ENCODE data around the gene FMN1. TPM values are rescaled to one million over a fixed set of nuclear protein-coding genes. Genes with fewer than 3 reads are reported as not detected.

The FMN1 gene
- polyA plus RNA-seq, 6 donors from 2014 or later = 0.33 to 1.0 (median 0.44) TPM; not detected in 1

GRCh38 chr15:32905481-32905880, 289.0 kb downstream of the FMN1 start:
- peaks cover 5 to 6% of the 10 kb centered on the region in 2 donors for H3K36me3 Mint-ChIP-seq
- peaks cover 0 to 14% (median 10%) of the 10 kb centered on the region in 3 donors for H3K27me3 Mint-ChIP-seq
- no peak for DNase-seq
- peak overlapping the region in 1 of 8 donors; percentile 51 for H3K4me3 Mint-ChIP-seq
- peaks cover 48 to 58% (median 52%) of the 10 kb centered on the region in 3 donors for H3K4me1 Mint-ChIP-seq
- no peak for ATAC-seq (ENCODE audit: low read depth in 2 of 2)
- H3K27ac Mint-ChIP-seq = no peak overlapping the region
- no peaks in the 10 kb centered on the region for H3K9me3 Mint-ChIP-seq

DNA sequence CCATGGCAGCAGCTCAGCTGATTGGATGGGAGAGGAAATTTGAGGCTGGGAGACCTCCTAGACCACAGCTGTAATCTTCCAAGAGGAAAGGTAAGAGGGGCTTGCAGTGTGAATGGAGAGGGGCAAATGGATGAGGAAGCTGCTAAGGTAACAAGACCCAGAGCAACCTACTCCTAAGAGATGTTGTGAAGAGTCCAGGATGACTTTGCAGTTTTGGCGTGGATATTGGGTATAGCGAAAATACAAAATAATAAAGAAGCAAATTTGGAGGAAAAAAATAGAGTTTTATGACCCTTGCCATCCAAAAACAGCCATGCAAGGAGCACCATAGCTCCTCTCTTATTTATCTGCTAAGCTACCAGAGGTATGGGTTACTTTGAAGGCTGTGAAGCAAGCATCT, 290.1 kb downstream of the FMN1 start:
- Mint-ChIP-seq H3K4me1 (peaks cover 48 to 55% (median 50%) of the 10 kb centered on the region in 3 donors), H3K9me3 (no peaks in the 10 kb centered on the region), H3K27me3 (peaks cover 0 to 10% (median 8%) of the 10 kb centered on the region in 3 donors), H3K36me3 (peaks cover 0 to 6% of the 10 kb centered on the region in 2 donors), H3K27ac (peak overlapping the region in 3 of 6 donors; percentile 15 to 90 (median 63)), H3K4me3 (peak overlapping the region in 3 of 8 donors; percentile 1 to 57 (median 42))
- DNase-seq (no peak), ATAC-seq (ENCODE audit: low read depth in 2 of 2) (no peak)

DNA sequence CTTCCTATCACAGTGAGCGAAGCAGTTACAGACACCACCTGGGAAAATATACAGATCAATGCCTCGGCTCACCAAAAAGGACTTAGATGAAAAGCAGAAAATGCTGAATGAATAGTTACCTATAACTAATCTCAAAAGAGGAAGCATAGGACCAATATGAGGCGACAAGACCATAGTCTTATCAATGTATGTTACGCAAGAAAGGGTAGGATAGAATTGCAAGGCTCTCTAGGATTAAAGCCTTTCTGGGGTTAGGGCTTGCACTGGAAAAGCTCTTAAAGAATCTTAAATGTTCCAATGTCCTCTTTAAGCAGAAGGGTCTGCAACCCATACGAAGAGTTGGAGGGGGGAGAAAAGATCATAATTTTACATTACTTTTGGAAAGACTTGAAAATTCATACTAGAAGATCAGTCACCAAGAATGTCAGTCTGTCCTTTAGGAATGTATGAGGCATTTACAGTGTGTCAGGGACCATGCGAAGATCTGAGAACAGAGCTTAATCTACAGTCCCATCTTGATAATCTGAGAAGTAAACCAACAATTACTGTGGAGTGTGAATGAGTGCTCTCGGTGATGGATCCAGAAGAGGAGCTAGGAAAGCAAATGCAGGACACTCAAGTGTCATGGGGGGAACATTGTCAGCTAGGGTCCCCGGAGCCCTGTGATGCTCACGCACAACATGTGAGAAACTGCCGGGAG, 290.8 kb downstream of the FMN1 start:
- no peak for ATAC-seq (ENCODE audit: low read depth in 2 of 2)
- Mint-ChIP-seq H3K36me3 (peaks cover 0 to 6% of the 10 kb centered on the region in 2 donors), H3K4me3 (peak overlapping the region in 5 of 8 donors; percentile 1 to 57 (median 9)), H3K27me3 (peaks cover 0 to 10% (median 8%) of the 10 kb centered on the region in 3 donors), H3K9me3 (no peaks in the 10 kb centered on the region), H3K27ac (peak overlapping the region in 2 of 6 donors; percentile 15 to 64), H3K4me1 (peaks cover 48 to 55% (median 49%) of the 10 kb centered on the region in 3 donors)
- DNase-seq = no peak

DNA sequence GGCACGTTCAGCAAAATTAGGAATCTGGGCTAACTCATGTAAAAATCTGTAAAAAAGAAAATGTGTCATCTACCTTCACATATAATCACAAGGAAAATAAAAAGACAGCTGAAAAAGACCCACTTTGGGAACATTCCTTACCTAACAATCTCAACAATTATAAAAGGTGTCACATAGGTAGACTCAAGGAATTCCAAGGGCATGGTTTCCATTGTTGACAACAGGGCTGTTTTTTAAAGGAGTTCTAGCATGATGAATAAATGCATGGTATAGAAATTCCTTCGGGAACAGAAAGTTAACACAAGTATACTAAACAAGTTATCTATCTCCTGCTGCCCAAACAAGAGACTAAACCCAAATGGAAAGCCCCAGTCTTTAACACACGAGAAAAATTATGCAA, 292.5 kb downstream of the FMN1 start:
- peaks cover 0 to 10% (median 8%) of the 10 kb centered on the region in 3 donors for H3K27me3 Mint-ChIP-seq
- H3K36me3 Mint-ChIP-seq = peaks cover 0 to 6% of the 10 kb centered on the region in 2 donors
- H3K4me3 Mint-ChIP-seq = no peak overlapping the region
- H3K27ac Mint-ChIP-seq = no peak overlapping the region
- ATAC-seq (ENCODE audit: low read depth in 2 of 2) = no peak
- no peak for DNase-seq
- no peaks in the 10 kb centered on the region for H3K9me3 Mint-ChIP-seq
- H3K4me1 Mint-ChIP-seq = peaks cover 40 to 46% (median 43%) of the 10 kb centered on the region in 3 donors

DNA sequence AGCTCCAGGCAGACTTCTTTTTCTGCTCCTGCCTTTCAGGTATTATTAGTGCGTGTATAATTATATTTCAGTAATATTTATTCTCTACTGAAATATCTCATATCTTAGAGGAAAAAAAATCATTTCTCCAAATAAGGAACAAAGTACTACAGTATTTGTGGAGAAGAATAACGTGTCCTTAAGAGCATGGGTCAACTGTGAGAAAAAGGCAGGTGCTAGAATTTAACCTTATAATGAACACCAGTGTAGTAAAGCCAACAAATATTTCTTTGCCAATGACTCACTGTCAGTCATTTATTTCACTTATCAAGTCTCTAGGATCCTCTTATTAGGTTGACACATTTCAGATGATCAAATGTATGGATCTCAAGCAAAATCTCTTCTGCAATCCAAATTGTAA, 293.3 kb downstream of the FMN1 start:
- no peak for DNase-seq
- H3K27me3 Mint-ChIP-seq = peaks cover 3 to 16% (median 14%) of the 10 kb centered on the region in 3 donors
- peaks cover 39 to 42% (median 40%) of the 10 kb centered on the region in 3 donors for H3K4me1 Mint-ChIP-seq
- H3K27ac Mint-ChIP-seq = no peak overlapping the region
- H3K4me3 Mint-ChIP-seq = no peak overlapping the region
- peaks cover 0 to 6% of the 10 kb centered on the region in 2 donors for H3K36me3 Mint-ChIP-seq
- no peaks in the 10 kb centered on the region for H3K9me3 Mint-ChIP-seq
- ATAC-seq (ENCODE audit: low read depth in 2 of 2) = no peak

DNA sequence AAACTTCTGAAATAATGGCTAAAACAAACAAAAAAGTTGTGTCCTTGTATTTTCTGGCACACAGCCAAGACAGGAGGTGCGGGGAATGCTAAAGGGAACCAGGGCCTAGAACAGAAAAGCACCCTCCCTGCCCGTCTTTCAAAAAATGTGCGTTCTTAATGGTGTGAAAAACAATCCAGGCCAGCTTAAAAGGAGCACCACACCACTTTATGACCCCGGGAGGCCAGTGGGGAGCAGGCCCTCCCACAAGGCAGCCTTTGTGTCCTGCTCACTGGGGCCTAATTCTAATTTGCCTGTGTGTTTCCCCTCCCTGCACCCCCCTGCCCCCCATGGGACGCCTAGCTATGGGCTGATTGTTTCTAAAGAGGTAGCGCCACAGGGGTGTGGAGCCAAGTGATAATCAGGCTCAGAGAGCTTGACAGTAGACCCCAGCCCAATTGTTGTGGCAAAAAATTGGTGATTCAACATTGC, 295.4 kb downstream of the FMN1 start:
- DNase-seq (peak; percentile 57), ATAC-seq (ENCODE audit: low read depth in 2 of 2) (peak; percentile 94 to 96)
- Mint-ChIP-seq H3K4me1 (peaks cover 31 to 35% (median 35%) of the 10 kb centered on the region in 3 donors), H3K36me3 (peaks cover 0 to 6% of the 10 kb centered on the region in 2 donors), H3K4me3 (peak overlapping the region in 6 of 8 donors; percentile 7 to 78 (median 60)), H3K27ac (peak overlapping the region in 2 of 6 donors; percentile 34 to 84), H3K9me3 (no peaks in the 10 kb centered on the region), H3K27me3 (peaks cover 7 to 16% (median 15%) of the 10 kb centered on the region in 3 donors)

DNA sequence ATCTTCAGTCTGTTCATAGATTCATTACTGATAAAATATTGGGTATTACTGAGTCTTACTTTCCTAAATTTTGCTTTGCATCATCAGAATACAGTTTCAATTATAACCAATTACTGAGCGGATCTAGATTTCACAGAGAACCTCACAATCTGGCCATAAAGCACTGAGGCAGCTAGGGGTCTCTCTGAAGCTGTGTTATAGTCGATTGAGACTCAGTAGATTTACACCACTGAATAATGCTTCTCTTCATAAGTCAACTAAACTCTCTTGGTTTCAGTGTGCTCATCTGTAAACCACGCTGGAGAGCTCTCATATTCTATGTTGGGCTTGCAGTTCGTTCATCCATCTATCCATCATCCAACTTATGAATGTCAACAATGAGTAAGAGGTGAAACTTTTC, 296.1 kb downstream of the FMN1 start:
- H3K4me1 Mint-ChIP-seq = peaks cover 24 to 28% (median 27%) of the 10 kb centered on the region in 3 donors
- no peak overlapping the region for H3K27ac Mint-ChIP-seq
- H3K4me3 Mint-ChIP-seq = peak overlapping the region in 2 of 8 donors; percentile 66 to 78
- DNase-seq (no peak), ATAC-seq (ENCODE audit: low read depth in 2 of 2) (no peak)
- no peaks in the 10 kb centered on the region for H3K9me3 Mint-ChIP-seq
- H3K36me3 Mint-ChIP-seq = peaks cover 0 to 6% of the 10 kb centered on the region in 2 donors
- H3K27me3 Mint-ChIP-seq = peaks cover 7 to 22% (median 15%) of the 10 kb centered on the region in 3 donors

DNA sequence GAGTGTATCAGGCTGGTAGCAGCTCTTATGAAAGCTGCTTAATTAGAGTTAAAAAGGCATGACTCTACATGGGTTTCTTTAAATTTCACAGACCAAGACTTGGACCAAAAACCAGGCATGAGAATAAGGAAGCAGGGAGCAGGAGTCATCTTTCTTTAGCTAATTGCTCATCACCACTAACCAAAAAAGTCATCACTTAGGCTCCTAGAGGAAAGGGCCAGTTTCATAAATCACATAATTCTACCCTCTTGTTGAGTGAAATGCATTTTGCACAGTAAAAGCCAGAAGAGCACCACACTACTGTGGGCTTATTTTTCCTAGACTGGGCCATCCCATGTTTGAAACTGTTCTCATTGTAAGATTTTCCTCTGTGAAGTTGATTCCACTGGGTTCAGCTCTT, 301.1 kb downstream of the FMN1 start:
- no peaks in the 10 kb centered on the region for H3K9me3 Mint-ChIP-seq
- H3K27ac Mint-ChIP-seq = no peak overlapping the region
- H3K4me3 Mint-ChIP-seq = no peak overlapping the region
- no peak for DNase-seq
- H3K27me3 Mint-ChIP-seq = peaks cover 7 to 19% (median 13%) of the 10 kb centered on the region in 3 donors
- H3K4me1 Mint-ChIP-seq = peaks cover 4 to 8% (median 5%) of the 10 kb centered on the region in 3 donors
- ATAC-seq (ENCODE audit: low read depth in 2 of 2) = no peak
- no peaks in the 10 kb centered on the region for H3K36me3 Mint-ChIP-seq

GRCh38 chr15:32889214-32889613, 305.3 kb downstream of the FMN1 start:
- H3K27me3 Mint-ChIP-seq = peaks cover 0 to 14% (median 6%) of the 10 kb centered on the region in 3 donors

DNA sequence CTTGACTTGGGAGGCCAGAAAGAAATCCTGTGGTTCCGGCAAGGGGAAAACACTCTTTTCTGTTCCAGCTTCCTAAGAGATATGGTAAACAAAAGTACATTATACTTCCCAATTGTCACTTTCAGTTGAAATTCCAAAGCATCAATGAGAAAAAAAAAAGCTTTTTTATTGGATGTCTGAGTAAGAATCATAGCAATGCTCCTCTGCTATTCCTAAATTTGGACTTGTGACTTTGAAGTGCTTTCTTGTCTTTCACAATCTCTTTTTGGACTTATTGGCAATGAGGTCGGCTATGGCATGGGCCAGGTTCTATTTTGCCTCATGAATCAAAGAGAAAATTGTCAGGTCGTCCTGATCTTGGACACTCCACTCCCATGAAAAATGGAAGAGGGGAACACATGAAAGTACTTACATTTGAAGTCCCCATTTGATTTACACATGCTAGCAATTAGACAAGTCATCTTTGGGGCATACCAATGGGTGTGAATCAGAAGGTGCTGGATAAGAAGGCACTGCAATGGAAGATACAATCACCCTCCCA, 306.2 kb downstream of the FMN1 start:
- Mint-ChIP-seq H3K27me3 (peaks cover 0 to 8% (median 6%) of the 10 kb centered on the region in 3 donors), H3K4me3 (no peak overlapping the region), H3K9me3 (no peaks in the 10 kb centered on the region), H3K36me3 (no peaks in the 10 kb centered on the region), H3K27ac (no peak overlapping the region), H3K4me1 (no peaks in the 10 kb centered on the region)
- DNase-seq = no peak
- ATAC-seq (ENCODE audit: low read depth in 2 of 2) = no peak

More at GRCh38 chr15:32889214-32889613, 305.3 kb downstream of the FMN1 start:
- Mint-ChIP-seq H3K4me3 (no peak overlapping the region), H3K27ac (no peak overlapping the region), H3K9me3 (no peaks in the 10 kb centered on the region), H3K36me3 (no peaks in the 10 kb centered on the region), H3K4me1 (no peaks in the 10 kb centered on the region)
- ATAC-seq (ENCODE audit: low read depth in 2 of 2) (no peak), DNase-seq (no peak)

DNA sequence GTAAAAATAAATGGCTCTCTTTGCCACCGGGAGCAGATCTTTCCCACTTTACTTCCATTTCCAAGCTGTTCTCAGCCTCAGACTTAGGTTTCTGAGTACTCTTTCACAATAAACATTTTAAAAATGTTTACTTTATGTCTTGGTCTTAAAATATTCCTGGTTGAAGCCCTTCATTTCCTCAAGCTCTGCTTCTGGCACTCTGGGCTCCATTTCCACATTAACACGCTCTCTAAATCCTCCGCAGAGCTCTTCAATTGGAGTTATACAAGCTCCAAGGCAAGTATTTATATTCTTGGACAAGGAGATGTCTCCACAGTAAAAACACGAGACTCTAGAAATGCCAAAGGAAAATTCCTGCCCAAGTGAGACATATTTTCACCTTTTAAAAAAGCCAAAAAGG, 307.4 kb downstream of the FMN1 start:
- Mint-ChIP-seq H3K36me3 (no peaks in the 10 kb centered on the region), H3K9me3 (no peaks in the 10 kb centered on the region), H3K4me3 (no peak overlapping the region), H3K4me1 (no peaks in the 10 kb centered on the region), H3K27ac (no peak overlapping the region), H3K27me3 (peaks cover 0 to 8% (median 6%) of the 10 kb centered on the region in 3 donors)
- ATAC-seq (ENCODE audit: low read depth in 2 of 2) = no peak
- no peak for DNase-seq

- no peak overlapping the region for H3K4me3 Mint-ChIP-seq
- no peaks in the 10 kb centered on the region for H3K4me1 Mint-ChIP-seq
- no peak for DNase-seq
- H3K27me3 Mint-ChIP-seq = peaks cover 0 to 8% (median 0%) of the 10 kb centered on the region in 3 donors
- H3K27ac Mint-ChIP-seq = peak overlapping the region in 1 of 6 donors; percentile 55
- no peaks in the 10 kb centered on the region for H3K36me3 Mint-ChIP-seq
- ATAC-seq (ENCODE audit: low read depth in 2 of 2) = no peak
- H3K9me3 Mint-ChIP-seq = no peaks in the 10 kb centered on the region
Observed at GRCh38 chr15:32886459-32886858, 308.1 kb downstream of the FMN1 start.

DNA sequence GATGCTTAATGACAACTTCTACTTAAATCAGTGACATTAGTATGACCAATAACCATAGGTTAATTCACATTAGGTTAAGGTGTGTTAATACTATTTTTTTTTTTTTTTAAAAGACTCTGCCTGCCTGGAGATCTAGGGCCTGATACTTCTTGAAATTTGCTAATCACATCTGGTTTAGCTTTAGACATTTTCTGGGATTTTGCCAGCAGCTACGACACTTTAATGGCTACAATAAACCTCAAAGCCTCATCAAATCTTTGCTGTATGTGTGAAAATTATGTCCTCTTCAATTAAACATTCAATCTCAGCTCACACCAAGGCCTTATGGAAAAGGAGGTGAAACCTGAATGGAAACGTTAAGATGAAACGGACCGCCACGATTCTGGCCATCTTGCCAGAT, 308.8 kb downstream of the FMN1 start:
- ATAC-seq (ENCODE audit: low read depth in 2 of 2) (no peak), DNase-seq (no peak)
- no peak overlapping the region for H3K27ac Mint-ChIP-seq
- H3K4me3 Mint-ChIP-seq = no peak overlapping the region
- H3K27me3 Mint-ChIP-seq = peaks cover 0 to 3% (median 0%) of the 10 kb centered on the region in 3 donors
- H3K36me3 Mint-ChIP-seq = no peaks in the 10 kb centered on the region
- no peaks in the 10 kb centered on the region for H3K9me3 Mint-ChIP-seq
- no peaks in the 10 kb centered on the region for H3K4me1 Mint-ChIP-seq

DNA sequence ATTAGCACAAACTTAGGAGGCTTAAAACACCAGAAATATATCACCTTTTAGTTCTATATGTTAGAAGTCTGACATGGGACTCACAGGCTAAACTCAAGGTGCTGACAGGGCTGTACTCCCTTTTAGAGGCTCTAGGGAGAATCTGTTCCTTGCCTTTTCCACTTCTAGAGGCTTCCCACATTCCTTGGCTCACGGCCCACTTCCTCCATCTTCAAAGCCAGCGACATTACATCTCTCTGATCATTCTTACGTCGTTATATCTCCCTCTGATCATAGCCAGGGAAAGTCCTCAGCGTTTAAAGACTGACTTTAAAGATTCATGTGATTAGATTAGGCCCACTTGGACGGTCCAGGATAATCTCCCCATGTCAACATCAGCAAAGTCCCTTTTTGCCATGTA, 310.4 kb downstream of the FMN1 start:
- DNase-seq = no peak
- no peaks in the 10 kb centered on the region for H3K36me3 Mint-ChIP-seq
- peaks cover 0 to 7% (median 0%) of the 10 kb centered on the region in 3 donors for H3K27me3 Mint-ChIP-seq
- peak overlapping the region in 1 of 6 donors; percentile 21 for H3K27ac Mint-ChIP-seq
- H3K4me1 Mint-ChIP-seq = no peaks in the 10 kb centered on the region
- H3K9me3 Mint-ChIP-seq = no peaks in the 10 kb centered on the region
- H3K4me3 Mint-ChIP-seq = no peak overlapping the region
- ATAC-seq (ENCODE audit: low read depth in 2 of 2) = no peak
